AG20443 (cell line): ENCODE results near the gene ULK4.

Source experiments
- DNase-seq: peaks from one replicate; pipeline ENCODE4 v3.0.0; 2012; ENCODE audit warnings: low spot score, mixed read lengths

The ULK4 gene

DNA sequence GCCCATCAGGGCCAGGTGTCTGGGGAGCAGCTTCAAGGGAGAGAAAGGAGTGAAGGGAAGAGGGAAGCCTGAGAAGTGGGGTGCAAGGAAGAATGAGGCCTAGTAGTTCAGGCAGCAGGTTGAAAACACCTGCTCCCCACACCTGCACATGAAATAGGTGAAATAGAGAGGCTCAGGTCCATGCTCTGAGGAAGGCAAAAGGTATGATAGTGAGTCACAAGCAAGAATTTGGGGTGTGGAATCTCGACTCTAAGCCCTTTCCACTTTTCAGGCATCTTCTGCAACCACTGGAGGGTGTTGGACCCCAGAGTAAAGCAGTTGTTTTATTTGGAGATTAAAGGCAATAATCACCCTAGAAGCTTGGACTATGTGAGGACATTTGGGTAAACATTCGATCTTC lies 605.1 kb downstream of the ULK4 start:
- no peak for DNase-seq

DNA sequence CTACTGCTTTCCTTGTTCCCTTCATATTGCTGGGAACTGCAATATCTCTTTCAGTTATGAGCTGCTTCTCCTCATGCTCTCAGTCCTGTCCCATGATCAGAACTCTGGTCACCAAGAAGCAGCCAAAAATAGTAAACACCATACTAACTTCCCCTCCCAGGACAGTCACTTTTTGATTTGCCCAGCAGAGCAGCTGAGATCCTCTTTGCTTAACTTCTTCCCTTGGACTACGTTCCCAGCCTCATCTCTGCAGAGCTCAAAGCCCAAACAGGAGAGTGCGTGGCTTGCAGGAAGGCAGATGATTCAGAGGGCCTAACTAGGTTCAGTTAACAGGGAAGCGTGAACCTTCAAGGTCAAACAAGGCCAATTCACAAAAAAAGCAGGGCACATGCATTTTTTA lies 609.4 kb downstream of the ULK4 start:
- no peak for DNase-seq

DNA sequence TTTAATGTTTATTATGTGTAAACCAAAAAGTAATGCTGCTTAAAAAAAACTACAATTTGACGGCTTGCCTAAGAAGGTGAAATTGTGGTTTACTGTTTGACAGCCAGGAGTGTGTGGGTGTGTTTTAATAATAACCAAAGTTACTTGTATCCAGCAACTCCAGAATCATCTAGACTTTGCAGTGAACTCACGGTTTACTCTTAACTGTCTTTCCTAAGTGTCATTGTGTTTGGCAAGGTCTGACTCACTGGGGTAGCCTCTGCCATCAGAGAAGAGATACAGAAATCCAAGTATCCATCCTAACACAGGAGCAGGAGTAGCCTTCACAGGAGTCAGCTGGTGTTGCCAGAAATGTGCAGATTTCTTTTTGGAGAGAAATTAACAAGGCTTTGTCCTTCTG lies 611.5 kb downstream of the ULK4 start:
- DNase-seq, result no peak

DNA sequence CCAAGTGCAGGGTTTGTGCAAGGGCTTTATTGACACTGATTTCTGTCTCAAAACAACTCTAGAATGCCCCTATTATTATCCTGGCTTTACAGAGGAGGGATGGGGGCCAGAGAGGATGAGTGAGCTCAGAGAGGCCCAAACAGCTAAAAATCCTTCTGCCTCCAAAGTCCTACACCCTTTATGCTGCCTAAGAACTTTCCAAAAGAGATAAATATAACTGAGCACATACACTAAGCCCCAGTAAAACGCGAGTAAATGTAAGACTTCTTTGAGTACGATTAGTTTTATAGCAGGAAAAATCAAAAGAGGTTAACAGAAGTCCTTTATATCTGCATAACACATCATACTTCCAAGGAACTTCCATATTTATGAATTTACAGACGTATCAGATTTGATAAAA lies 613.5 kb downstream of the ULK4 start:
- DNase-seq, result no peak

DNA sequence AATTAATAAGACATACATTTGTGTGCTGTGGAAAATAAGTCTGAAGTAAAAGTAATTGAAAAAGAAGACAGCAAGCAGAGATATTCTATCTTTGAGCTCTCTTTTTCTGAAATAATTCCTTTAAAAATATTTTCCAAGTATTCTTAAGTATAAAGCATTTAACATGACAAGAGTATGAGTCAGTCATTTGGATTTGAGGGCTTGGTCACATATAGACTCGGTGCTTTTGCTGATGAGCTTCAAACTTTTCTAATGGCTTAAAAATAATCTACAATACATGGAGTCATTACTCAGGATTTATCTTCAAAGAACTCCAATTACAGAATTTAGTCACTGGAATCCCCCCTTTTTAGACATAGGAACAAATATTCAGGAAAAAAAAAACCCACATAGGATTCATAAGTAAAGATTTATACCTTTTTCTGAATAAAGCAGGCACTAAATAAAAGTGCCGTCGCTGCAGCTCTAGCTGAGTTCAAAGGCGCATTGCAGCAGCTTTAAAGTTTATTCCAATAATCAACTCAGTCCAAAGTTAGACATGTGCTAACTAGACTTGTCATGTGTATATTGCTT lies 615.1 kb downstream of the ULK4 start:
- DNase-seq, result no peak

DNA sequence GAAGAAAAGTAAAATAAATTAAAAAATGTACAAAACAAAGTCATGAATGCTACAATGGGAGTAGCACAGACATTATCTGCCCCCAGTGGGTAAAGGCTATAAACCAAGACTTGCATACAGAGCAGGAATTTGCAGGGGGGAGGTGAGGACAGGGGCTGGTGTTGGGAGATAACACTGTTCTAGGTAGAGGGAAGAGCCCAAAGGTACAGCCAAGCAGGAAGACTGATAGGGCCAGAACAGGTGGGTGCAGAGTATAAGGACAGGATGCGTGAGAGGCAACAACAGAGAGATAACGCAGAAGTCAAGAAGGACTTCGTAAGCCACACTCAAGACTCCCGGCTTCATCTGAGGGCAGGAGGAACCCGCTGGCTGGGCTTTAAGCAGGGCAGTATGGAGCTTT lies 616.1 kb downstream of the ULK4 start:
- DNase-seq, result no peak

GRCh38 chr3:41339758-41340157 lies 622.1 kb downstream of the ULK4 start:
- DNase-seq, result no peak

DNA sequence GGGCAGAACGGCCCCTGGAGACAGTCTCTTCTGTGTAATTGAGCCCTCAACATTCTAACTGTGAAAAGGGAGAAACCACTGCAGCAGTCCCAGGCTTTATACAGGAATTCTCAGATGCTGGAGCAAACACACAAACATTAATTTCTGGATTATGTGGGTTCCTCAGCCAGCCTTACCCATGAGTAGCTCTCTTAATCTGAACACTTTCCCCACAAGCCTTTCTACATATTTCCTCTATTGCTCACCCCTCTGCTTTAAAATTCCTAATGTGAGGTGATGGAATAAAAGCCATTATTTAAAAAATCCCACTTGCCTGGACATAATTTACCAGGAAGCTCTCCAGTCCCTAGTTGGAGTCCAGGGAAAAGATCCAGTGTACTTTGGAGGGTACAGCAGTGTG lies 623.6 kb downstream of the ULK4 start:
- DNase-seq, result peak; percentile 39

GRCh38 chr3:41334426-41334825 lies 627.5 kb downstream of the ULK4 start:
- DNase-seq, result no peak

GRCh38 chr3:41331041-41331440 lies 630.9 kb downstream of the ULK4 start:
- no peak for DNase-seq

GRCh38 chr3:41330465-41330864 lies 631.4 kb downstream of the ULK4 start:
- DNase-seq, result no peak

DNA sequence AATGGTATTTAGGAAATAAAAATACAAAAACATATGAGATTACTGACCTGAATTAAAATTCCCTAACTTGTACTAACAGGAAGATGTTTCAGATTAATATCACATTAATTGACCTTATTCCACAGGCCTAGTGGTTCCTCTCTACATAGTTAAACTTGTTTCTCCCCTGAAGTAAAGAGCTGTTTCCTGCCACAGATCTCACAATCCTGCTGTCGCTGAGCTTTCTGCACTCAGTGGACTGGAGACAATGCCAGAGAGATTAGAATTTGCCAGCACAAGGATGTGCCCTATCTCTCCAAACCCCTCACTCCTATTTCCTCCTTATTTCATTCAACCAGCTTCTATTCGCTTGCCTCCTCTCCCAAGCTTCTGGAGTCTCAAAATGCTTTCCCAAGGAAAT lies 632.0 kb downstream of the ULK4 start:
- DNase-seq, result no peak

- DNase-seq, result no peak
Observed at GRCh38 chr3:41328926-41329325, 633.0 kb downstream of the ULK4 start.

- no peak for DNase-seq
Observed at GRCh38 chr3:41327718-41328117, 634.2 kb downstream of the ULK4 start.

GRCh38 chr3:41324156-41324475 lies 637.8 kb downstream of the ULK4 start:
- no peak for DNase-seq

DNA sequence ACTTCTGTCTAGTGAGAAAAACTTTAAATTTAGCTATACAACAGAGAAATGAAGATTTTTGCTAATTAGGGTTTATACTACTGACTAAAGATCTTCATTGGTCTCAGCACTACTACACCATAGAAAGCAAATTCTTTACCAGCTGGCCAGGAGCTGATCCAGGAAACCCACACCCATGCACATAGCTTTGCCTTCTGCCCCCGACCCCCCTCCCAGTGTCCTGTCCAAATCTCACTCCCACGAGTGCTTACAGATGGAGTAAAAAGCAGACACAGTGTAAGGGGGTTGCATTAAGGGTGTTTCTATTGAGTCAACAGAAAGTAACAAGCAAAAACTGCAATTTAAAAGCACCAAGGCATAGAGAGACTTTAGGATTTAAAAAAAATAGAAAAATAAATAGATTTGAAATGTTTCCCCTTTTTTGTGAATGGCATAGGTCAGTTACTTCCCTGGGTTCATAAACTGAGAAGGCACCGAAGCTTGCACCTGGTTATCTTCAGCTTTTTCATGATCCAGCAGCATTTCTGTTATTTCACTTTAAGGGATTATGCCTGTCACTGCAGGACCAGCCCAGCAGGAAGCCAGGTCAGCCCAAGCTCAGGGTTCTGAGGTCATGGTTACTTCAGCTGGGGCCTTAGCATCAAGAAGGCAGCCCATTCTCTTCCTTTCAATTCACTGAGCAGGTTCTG lies 638.3 kb downstream of the ULK4 start:
- no peak for DNase-seq

DNA sequence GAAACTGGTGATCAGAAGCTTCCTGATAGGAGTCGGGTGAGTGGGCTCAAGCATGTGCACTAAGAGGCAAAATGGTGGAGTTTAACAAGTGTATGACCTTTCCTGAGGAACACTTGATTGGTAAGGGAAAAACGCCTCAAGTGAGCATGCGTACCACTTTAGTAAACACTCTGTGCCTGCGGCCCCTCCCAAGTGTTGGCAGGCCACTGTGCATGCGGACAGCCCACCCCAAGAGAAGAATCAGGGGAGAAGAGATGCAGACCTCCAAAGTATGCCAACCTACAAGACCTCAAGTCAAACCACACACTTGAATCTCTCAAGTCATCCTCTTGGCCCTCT lies 640.3 kb downstream of the ULK4 start:
- no peak for DNase-seq

DNA sequence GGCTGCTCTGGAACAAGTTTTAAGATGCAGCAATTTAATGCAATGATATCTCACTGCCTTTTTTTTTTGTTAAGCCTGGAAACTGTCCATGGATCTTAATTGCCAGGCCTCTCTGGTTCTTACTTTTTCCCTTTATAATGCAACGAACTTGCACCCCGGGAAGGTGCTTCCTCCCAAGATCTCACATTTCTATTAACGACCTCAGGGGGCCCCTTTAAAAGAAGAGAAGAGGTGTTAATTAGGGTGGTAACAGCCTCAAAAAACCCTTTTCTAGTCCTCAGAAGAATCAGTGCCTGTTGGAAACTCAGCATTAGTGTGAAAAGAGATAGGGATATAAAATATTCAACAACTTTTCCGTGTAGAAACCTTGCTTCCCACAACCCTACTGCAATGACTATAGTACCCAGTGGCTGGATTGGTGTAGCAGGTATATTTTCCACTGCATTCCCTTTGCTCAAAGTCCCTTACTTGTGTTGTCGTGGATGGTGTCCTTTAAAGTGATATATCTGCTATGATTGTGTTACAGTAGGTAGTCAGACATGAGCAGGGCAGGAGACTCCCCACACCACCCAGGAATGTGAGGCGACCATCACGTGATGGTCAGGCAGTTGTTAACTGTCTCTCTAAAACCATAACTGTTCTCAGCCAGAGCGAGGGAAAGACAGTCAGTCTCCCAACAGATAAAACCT lies 640.8 kb downstream of the ULK4 start:
- no peak for DNase-seq

GRCh38 chr3:41318520-41318919 lies 643.4 kb downstream of the ULK4 start:
- DNase-seq, result no peak

DNA sequence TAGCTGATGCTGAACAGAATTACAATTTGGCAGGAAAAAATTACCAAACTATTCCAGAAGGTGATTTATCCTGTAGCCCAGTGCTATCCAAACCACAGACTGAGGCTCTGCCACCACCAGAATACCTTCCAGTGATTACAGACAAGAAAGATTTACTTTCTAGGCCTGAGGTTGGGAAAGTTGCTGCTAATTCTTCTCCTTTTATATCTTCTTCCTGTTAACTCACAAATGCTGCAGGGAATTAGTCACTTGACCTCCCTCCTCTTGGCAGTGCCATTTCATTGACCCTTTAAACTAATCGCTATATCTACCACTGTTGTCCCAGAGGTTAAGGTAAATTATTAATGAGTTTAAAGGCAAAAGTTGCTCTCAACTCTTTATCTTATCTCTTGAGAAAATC lies 644.2 kb downstream of the ULK4 start:
- DNase-seq, result peak; percentile 40

GRCh38 chr3:41317298-41317697 lies 644.6 kb downstream of the ULK4 start:
- DNase-seq, result no peak

DNA sequence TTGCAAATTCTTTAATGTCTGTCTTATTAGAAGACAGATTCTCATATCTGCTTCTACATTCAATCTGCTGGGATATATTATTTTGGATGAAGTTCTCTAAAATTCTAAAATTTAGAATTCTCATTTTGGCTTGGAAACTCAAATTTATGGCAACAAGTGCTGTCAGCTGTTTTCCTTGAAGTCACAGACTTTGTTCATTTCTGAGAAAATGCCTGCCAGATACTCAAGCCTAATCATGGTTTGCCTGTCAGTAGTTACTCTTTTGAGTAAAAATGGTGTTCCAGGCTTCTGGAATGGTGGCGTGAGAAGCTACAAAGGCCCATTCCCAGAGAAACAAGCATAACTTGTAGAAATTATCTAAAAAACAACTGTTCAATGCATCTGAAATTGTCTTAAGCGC lies 646.8 kb downstream of the ULK4 start:
- no peak for DNase-seq

DNA sequence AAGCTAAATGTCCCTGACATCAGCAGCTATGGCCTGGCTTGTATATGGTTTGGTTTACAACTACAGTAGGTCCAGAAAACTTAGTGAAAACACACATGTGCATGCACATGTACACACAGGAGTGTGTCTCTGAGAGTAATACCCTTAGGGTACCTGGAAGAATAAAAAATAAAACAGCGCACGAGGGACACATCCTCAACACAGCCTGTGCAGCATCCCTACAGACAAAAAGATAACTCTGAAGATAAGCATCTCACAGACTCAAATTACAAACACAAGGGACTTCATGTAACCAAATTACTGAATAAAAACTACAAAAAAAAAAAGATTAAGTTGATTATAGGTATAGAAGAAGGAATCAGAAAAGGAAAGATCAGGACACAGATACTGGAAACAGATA lies 653.8 kb downstream of the ULK4 start:
- no peak for DNase-seq

- DNase-seq, result no peak
Observed at GRCh38 chr3:41307065-41307464, 654.8 kb downstream of the ULK4 start.
